Endothelial cell of umbilical vein (primary cell): ENCODE results near the gene KRT81. TPM values are rescaled to one million over a fixed set of nuclear protein-coding genes. Genes with fewer than 3 reads are reported as not detected.
A peak's percentile ranks its signal among the peaks of the same experiment; 100 is the strongest.

ENCODE experiments used
- BruUV-seq: library from RNA; stranded (reverse); fragments of 400-500 nt; replicated peaks from 2 replicates; lab custom pipeline; 2021; lab: Mats Ljungman, UMichigan
- CTCF ChIA-PET: fragments of 300-600, 350-600 bp; sonication (Branson Sonifier 250); formaldehyde crosslinking; loops from one replicate; lab custom pipeline; 2021; ENCODE audit warnings: antibody characterized with exemption, inconsistent platforms; lab: Charles Lee
- POLR2A ChIA-PET: fragments of 300-600, 350-600 bp; sonication (Branson Sonifier 250); formaldehyde crosslinking; loops from one replicate; lab custom pipeline; 2021; ENCODE audit warnings: antibody characterized with exemption, inconsistent platforms; lab: Charles Lee
- DNase-seq: peaks from one replicate; pipeline ENCODE4 v3.0.0-alpha.2; 2011; ENCODE audit warnings: low read depth, low spot score
- FAIRE-seq: peaks from 2 replicates; lab custom pipeline; 2011; peaks lifted over from hg19 to GRCh38; lab: Jason Lieb, UNC
- H2AFZ ChIP-seq: 2 replicates; pipeline ENCODE4 v1.6.0; 2012; ENCODE audit warnings: low read depth, low read length, control low read depth, inconsistent platforms
- H3K27ac ChIP-seq: 2 replicates; pipeline ENCODE4 v1.5.1; 2011; ENCODE audit warnings: low read depth, mild to moderate bottlenecking, control low read depth, low read length, moderate library complexity; ENCODE audit not compliant: insufficient read depth
- H3K27me3 ChIP-seq, 2 experiments: 2 replicates each; pipeline versions ENCODE4 v1.6.0 to v1.6.1; 2011; ENCODE audit warnings: low read length in 2 of 2, mixed read lengths in 1 of 2; ENCODE audit not compliant: control insufficient read depth in 2 of 2, insufficient read depth in 2 of 2
- H3K36me3 ChIP-seq, 2 experiments: 2 replicates in 1 of 2; 3 replicates in 1 of 2; pipeline ENCODE4 v1.5.1; 2011; ENCODE audit warnings: low read length in 2 of 2, mild to moderate bottlenecking in 1 of 2, moderate library complexity in 1 of 2; ENCODE audit not compliant: control insufficient read depth in 2 of 2, insufficient read depth in 2 of 2; ENCODE audit errors: extremely low read depth in 1 of 2
- H3K4me1 ChIP-seq: 3 replicates; pipeline ENCODE4 v1.5.1; 2011; ENCODE audit warnings: mild to moderate bottlenecking, low read length; ENCODE audit not compliant: control insufficient read depth, insufficient read depth; ENCODE audit errors: extremely low read depth
- H3K4me2 ChIP-seq: 2 replicates; pipeline ENCODE4 v1.6.1; 2011; ENCODE audit warnings: low read length, control low read depth, mixed read lengths; ENCODE audit not compliant: insufficient read depth
- H3K4me3 ChIP-seq, 3 experiments: fragments of 200-600 bp in 1 of 3; sonication (generic), shearing (Covaris generic) in 1 of 3; replicated peaks in 1 of 3; 2 replicates each; pipeline ENCODE4 v1.5.1; 2011 to 2016; ENCODE audit warnings: control low read depth in 3 of 3, low read length in 3 of 3, mild to moderate bottlenecking in 2 of 3, inconsistent platforms in 1 of 3, low read depth in 1 of 3, moderate library complexity in 1 of 3; ENCODE audit not compliant: insufficient read depth in 1 of 3
- H3K79me2 ChIP-seq: 2 replicates; pipeline ENCODE4 v1.6.0; 2012; ENCODE audit warnings: low read length, inconsistent platforms; ENCODE audit not compliant: control insufficient read depth, insufficient read depth
- H3K9ac ChIP-seq: replicated peaks from 2 replicates; pipeline ENCODE3; 2011; ENCODE audit warnings: low read length, control low read depth; ENCODE audit not compliant: insufficient read depth; ENCODE audit errors: extremely low read depth
- H3K9me1 ChIP-seq: replicated peaks from 3 replicates; pipeline ENCODE4 v1.6.0; 2011; ENCODE audit warnings: mild to moderate bottlenecking, low read length; ENCODE audit not compliant: control insufficient read depth, insufficient read depth; ENCODE audit errors: extremely low read depth
- H3K9me3 ChIP-seq: replicated peaks from 2 replicates; pipeline ENCODE4 v1.5.1; 2012; ENCODE audit warnings: low read length, inconsistent platforms; ENCODE audit not compliant: control insufficient read depth, insufficient read depth
- H4K20me1 ChIP-seq: replicated peaks from 2 replicates; pipeline ENCODE3; 2011; ENCODE audit warnings: mild to moderate bottlenecking, low read length; ENCODE audit not compliant: control insufficient read depth, insufficient read depth; ENCODE audit errors: extremely low read depth
- FOS ChIP-seq: IDR thresholded peaks from 2 replicates; pipeline ENCODE4 v1.6.1; 2011; ENCODE audit warnings: mild to moderate bottlenecking, low read length, moderate library complexity, borderline replicate concordance; ENCODE audit not compliant: insufficient read depth
- GATA2 ChIP-seq: IDR thresholded peaks from 2 replicates; pipeline ENCODE4 v1.7.0; 2011; ENCODE audit warnings: low read depth, mild to moderate bottlenecking, moderate library complexity, mixed read lengths, low read length; ENCODE audit not compliant: insufficient read length, insufficient read depth
- MAX ChIP-seq: IDR thresholded peaks from 2 replicates; pipeline ENCODE4 v1.6.1; 2011; ENCODE audit not compliant: insufficient read depth, insufficient read length
- MYC ChIP-seq: IDR thresholded peaks from one replicate; pipeline ENCODE4 v1.6.1; 2011; ENCODE audit warnings: mild to moderate bottlenecking, low read depth, low read length
- POLR2AphosphoS5 ChIP-seq: IDR thresholded peaks from 2 replicates; pipeline ENCODE4 v1.6.1; 2012; ENCODE audit warnings: low read depth, mild to moderate bottlenecking, control low read depth, low read length, moderate library complexity; ENCODE audit not compliant: insufficient read depth
- dilution Hi-C: fragments of 300-500 bp; cut with MboI; formaldehyde crosslinking; loops from one replicate; pipeline ENCODE4 v1.15.0; 2019; ENCODE audit warnings: low sequenced_read_pairs; ENCODE audit not compliant: extremely low pct_ligation_motif_present
- intact Hi-C: fragments of 100-400 bp; cut with micrococcal nuclease; formaldehyde crosslinking; loops from one replicate; pipeline ENCODE4 v1.10.0; 2022
- polyA plus RNA-seq, 4 experiments: library from polyadenylated mRNA; depleted of rRNA in 3 of 4; stranded (reverse) in 3 of 4; unstranded in 1 of 4; fragments of >200 nt; gene quantifications; 2 replicates each; pipeline versions ENCODE4 v1.2.1 to v1.2.3, GENCODE V29; 2011 to 2012; ENCODE audit warnings: missing spikeins in 1 of 4
- total RNA-seq: library from RNA; stranded (reverse); gene quantifications from 2 replicates; pipeline ENCODE4 v1.2.3, GENCODE V29; 2021

Gene KRT81
- total and polyA plus RNA-seq, 2 donors (not counting 3 experiments of a cell fraction or from before 2014, with no cell fraction given): not detected

GRCh38 chr12:52337054-52337453 lies 45.7 kb upstream of the KRT81 start:
- intact Hi-C loops (no loop called here), dilution Hi-C loops (no loop called here)
- ChIA-PET POLR2A (no interaction called here), CTCF (interaction anchor here (1.1 to 2.6 kb wide), 3 partner anchors 9 to 534 kb away, joined by 3 to 24 read pairs (median 5); no protein-coding TSS in a partner anchor)
- Histone ChIP-seq H3K9ac (no peak overlapping the region), H3K4me1 (no peaks in the 10 kb centered on the region), H4K20me1 (no peaks in the 10 kb centered on the region), H3K36me3 (no peaks in the 10 kb centered on the region), H3K4me2 (no peak overlapping the region), H3K9me1 (no peaks in the 10 kb centered on the region), H3K9me3 (no peaks in the 10 kb centered on the region), H3K4me3 (no peak overlapping the region), H2AFZ (no peak overlapping the region), H3K79me2 (no peaks in the 10 kb centered on the region), H3K27me3 (peaks cover 18 to 20% of the 10 kb centered on the region in 2 experiments), H3K27ac (no peak overlapping the region)
- peak; percentile 25 for TF ChIP-seq FOS
- no peak for TF ChIP-seq MYC
- BruUV-seq: no TSS peak
- no peak for FAIRE-seq
- no peak for DNase-seq

DNA sequence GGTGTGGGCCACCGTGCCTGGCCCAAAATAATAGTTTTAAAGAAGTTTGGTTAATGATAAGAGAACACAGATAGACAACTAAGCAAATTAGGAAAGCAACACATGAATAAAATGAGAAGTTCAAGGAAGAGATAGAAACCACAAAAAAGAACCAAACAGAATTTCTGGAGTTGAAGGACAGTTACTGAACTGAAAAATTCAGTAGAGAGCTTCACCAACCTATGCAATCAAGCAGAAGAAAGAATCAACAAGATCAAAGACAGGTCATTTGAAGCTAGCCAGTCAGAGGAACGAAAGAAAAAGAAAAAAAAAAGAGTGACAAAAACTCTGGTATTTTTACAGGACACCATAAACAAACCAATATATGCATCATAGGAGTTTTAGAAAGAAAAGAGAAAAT lies 45.3 kb upstream of the KRT81 start:
- H4K20me1 ChIP-seq: no peaks in the 10 kb centered on the region
- no peak overlapping the region for H3K4me3 ChIP-seq
- H3K9ac ChIP-seq: no peak overlapping the region
- no peak overlapping the region for H2AFZ ChIP-seq
- FAIRE-seq (no peak), DNase-seq (no peak)
- H3K36me3 ChIP-seq: no peaks in the 10 kb centered on the region
- H3K4me1 ChIP-seq: no peaks in the 10 kb centered on the region
- intact Hi-C loops (no loop called here), dilution Hi-C loops (no loop called here)
- no peak overlapping the region for H3K4me2 ChIP-seq
- no peak overlapping the region for H3K27ac ChIP-seq
- TF ChIP-seq MYC (no peak), GATA2 (no peak), MAX (no peak), POLR2AphosphoS5 (no peak)
- ChIA-PET POLR2A (no interaction called here), CTCF (interaction anchor here (1.1 to 2.6 kb wide), 3 partner anchors 9 to 534 kb away, joined by 3 to 24 read pairs (median 5); no protein-coding TSS in a partner anchor)
- no TSS peak for BruUV-seq
- peaks cover 18 to 20% of the 10 kb centered on the region in 2 experiments for H3K27me3 ChIP-seq
- no peaks in the 10 kb centered on the region for H3K9me1 ChIP-seq
- H3K9me3 ChIP-seq: no peaks in the 10 kb centered on the region
- no peaks in the 10 kb centered on the region for H3K79me2 ChIP-seq
